Measurements from ENCODE around the gene OR56B4. TPM values are rescaled to one million over a fixed set of nuclear protein-coding genes. Genes with fewer than 3 reads are reported as not detected.
"Not testable (repeated sequence)": the region's sequence is repeated elsewhere in the genome, so short reads cannot be mapped to it uniquely, and the experiment has no call there.

Gene OR56B4
- total RNA-seq, 4 donors from 2014 or later = not detected

DNA sequence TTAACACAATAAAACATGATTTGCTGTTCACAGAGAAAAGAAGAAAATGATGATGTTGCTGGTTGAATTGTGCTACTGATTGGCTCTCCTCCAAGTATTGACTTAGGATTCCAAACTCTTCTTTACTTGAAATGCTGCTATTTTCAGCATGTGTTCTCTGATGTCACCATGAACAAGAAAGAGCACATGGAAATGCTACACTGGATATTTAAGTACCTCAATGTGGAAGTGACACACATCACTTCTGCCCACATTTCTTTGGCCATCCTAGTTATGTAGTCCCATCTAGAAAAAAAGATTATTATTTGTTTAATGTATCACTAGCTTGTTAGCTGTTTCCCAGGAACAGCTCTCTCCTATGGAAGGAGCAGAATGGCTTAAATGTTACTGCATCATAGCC, 35.5 kb downstream of the OR56B4 start:
- no peaks in the 10 kb centered on the region for H3K27me3 ChIP-seq
- TF ChIP-seq, protein P1, sequence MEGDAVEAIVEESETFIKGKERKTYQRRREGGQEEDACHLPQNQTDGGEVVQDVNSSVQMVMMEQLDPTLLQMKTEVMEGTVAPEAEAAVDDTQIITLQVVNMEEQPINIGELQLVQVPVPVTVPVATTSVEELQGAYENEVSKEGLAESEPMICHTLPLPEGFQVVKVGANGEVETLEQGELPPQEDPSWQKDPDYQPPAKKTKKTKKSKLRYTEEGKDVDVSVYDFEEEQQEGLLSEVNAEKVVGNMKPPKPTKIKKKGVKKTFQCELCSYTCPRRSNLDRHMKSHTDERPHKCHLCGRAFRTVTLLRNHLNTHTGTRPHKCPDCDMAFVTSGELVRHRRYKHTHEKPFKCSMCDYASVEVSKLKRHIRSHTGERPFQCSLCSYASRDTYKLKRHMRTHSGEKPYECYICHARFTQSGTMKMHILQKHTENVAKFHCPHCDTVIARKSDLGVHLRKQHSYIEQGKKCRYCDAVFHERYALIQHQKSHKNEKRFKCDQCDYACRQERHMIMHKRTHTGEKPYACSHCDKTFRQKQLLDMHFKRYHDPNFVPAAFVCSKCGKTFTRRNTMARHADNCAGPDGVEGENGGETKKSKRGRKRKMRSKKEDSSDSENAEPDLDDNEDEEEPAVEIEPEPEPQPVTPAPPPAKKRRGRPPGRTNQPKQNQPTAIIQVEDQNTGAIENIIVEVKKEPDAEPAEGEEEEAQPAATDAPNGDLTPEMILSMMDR (IDR thresholded peaks at IDR 0.05) = no peak
- TF ChIP-seq POLR2A (IDR thresholded peaks at IDR 0.05) = no peak
- intact Hi-C loops (cut with DNase I) = no loop called here
- H3K9me3 ChIP-seq = no peaks in the 10 kb centered on the region
- no peak overlapping the region for H3K4me3 ChIP-seq (replicated peaks in 1 of 3)
- H3K27ac ChIP-seq = no peak overlapping the region
- H3K4me1 ChIP-seq = no peaks in the 10 kb centered on the region
- H3K36me3 ChIP-seq = no peaks in the 10 kb centered on the region
- no peak for DNase-seq

DNA sequence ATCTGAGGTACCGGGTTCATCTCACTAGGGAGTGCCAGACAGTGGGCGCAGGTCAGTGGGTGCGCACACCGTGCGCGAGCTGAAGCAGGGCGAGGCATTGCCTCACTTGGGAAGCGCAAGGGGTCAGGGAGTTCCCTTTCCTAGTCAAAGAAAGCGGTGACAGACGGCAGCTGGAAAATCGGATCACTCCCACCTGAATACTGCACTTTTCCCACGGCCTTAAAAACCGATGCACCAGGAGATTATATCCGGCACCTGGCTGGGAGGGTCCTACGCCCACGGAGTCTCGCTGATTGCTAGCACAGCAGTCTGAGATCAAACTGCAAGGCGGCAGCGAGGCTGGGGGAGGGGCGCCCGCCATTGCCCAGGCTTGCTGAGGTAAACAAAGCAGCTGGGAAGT, 36.3 kb downstream of the OR56B4 start:
- H3K36me3 ChIP-seq; intact Hi-C loops (cut with DNase I); H3K4me3 ChIP-seq (replicated peaks in 1 of 3); H3K27ac ChIP-seq; H3K27me3 ChIP-seq; DNase-seq; H3K9me3 ChIP-seq; H3K4me1 ChIP-seq: not testable (repeated sequence)
- 68 to 79% methylated on average over 18 of the region's 21 CpGs for WGBS, 2 donors

DNA sequence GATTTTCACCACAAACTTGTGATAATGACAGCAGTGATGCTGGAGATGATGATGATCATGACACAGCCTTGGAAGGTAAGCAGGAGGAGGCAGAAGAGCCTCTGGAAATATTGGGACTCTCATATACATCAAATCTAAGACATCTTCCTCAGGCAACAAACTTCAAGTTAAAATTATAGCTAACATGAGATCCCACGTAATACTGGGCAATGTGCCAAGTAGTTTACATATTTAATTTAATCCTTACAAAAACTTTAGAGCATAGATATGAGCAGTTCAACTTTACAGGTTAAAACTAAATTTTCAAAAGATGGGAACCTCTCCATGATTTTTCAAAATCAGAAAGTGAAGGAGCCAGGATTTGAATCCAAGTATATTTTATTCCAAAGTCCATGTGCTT, 43.6 kb downstream of the OR56B4 start:
- H3K27me3 ChIP-seq = no peaks in the 10 kb centered on the region
- H3K4me1 ChIP-seq = no peaks in the 10 kb centered on the region
- intact Hi-C loops (cut with DNase I) = no loop called here
- WGBS, 2 donors = 50 to 59% methylated on average over 1 of the region's 1 CpG
- no peak overlapping the region for H3K4me3 ChIP-seq (replicated peaks in 1 of 3)
- no peaks in the 10 kb centered on the region for H3K9me3 ChIP-seq
- H3K36me3 ChIP-seq = no peaks in the 10 kb centered on the region
- no peak for DNase-seq
- H3K27ac ChIP-seq = no peak overlapping the region
- TF ChIP-seq POLR2A (IDR thresholded peaks at IDR 0.05) = no peak
- TF ChIP-seq, protein P1 (IDR thresholded peaks at IDR 0.05) = no peak

DNA sequence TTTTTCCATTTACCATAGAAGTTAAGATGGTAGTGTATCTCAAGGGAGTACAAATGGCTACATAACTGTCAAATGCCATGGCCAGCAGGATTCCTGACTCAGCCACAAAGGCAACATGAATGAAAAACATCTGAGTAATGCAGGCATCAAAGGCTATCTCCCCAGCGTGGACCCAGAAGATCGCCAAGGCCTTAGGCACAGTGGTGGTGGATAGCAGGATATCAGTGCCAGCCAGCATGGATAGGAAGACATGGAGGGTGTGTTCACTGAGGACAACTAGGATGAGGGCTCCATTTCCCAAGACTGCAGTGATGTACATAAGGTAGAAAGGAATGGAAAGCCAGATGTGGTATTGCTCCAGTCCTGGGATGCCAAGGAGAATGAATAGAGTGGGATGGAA, 44.6 kb downstream of the OR56B4 start:
- H3K9me3 ChIP-seq = no peaks in the 10 kb centered on the region
- H3K4me3 ChIP-seq (replicated peaks in 1 of 3) = no peak overlapping the region
- no peak overlapping the region for H3K27ac ChIP-seq
- no peaks in the 10 kb centered on the region for H3K27me3 ChIP-seq
- intact Hi-C loops (cut with DNase I) = no loop called here
- no peak for TF ChIP-seq POLR2A (IDR thresholded peaks at IDR 0.05)
- TF ChIP-seq, protein P1 (IDR thresholded peaks at IDR 0.05) = no peak
- no peaks in the 10 kb centered on the region for H3K36me3 ChIP-seq
- WGBS, 2 donors = 75 to 91% methylated on average over 2 of the region's 2 CpGs
- no peaks in the 10 kb centered on the region for H3K4me1 ChIP-seq
- no peak for DNase-seq

DNA sequence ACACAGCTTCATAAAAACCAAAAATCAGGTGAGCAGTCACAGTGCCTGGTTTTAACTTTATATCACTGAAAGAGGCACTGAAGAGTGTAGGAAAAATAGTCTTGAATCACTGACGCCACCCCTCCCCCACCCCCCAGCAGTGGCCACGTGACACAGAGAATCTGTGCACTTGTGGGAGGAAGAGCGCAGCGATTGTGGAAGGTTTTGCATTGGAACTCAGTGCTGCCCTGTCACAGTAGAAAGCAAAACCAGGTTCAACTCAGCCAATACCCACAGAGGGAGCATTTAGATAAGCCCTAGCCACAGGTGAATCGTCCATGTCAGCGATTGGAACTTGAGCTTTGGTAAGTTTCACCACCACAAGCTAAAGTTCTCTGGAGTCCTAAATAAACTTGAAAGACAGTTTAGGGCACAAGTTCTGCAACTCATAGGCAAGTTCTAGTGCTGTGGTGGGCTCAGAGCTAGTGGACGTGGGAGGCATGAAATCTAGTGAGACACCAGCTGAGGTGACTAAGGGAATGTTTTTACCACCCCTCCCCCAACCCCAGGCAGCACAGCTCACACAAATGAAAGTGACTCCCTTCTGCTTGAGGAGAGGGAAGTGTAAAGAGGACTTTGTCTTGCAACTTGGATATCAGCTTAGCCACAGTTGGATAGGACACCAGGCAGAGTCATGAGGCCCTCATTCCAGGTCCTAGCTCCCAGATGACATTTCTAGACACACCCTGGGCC, 49.3 kb downstream of the OR56B4 start:
- H3K4me3 ChIP-seq (replicated peaks in 1 of 3) = no peak overlapping the region
- H3K27me3 ChIP-seq = no peaks in the 10 kb centered on the region
- no peak for DNase-seq
- no peaks in the 10 kb centered on the region for H3K4me1 ChIP-seq
- no peak for TF ChIP-seq POLR2A (IDR thresholded peaks at IDR 0.05)
- TF ChIP-seq, protein P1 (IDR thresholded peaks at IDR 0.05) = no peak
- H3K36me3 ChIP-seq = no peaks in the 10 kb centered on the region
- no peaks in the 10 kb centered on the region for H3K9me3 ChIP-seq
- H3K27ac ChIP-seq = no peak overlapping the region
- intact Hi-C loops (cut with DNase I) = no loop called here
- 71 to 74% methylated on average over 7 of the region's 7 CpGs for WGBS, 2 donors

Other genes starting within 250 kb of the OR56B4 start
- not detected for gene OR52E8, start 250.0 kb upstream of the OR56B4 start, total RNA-seq
- gene OR52E4, start 227.1 kb upstream of the OR56B4 start, total RNA-seq = not detected
- not detected for gene OR52E5, start 214.5 kb upstream of the OR56B4 start, total RNA-seq
- not detected for gene OR56A3, start 165.4 kb upstream of the OR56B4 start, total RNA-seq
- not detected for gene OR56A5, start 139.2 kb upstream of the OR56B4 start, total RNA-seq
- not detected for gene OR52L1, start 120.7 kb upstream of the OR56B4 start, total RNA-seq
- not detected for gene OR56A4, start 100.7 kb upstream of the OR56B4 start, total RNA-seq
- gene OR56A1, start 76.9 kb upstream of the OR56B4 start, total RNA-seq = not detected
- under 1 TPM in 1 of 4 donors, not detected in 3; 0.33 TPM for gene OR52B2, start 62.6 kb downstream of the OR56B4 start, total RNA-seq
- not detected for gene OR52W1, start 91.5 kb downstream of the OR56B4 start, total RNA-seq
- not detected for gene C11orf42, start 97.9 kb downstream of the OR56B4 start, total RNA-seq
- gene FHIP1B, start 127.0 kb downstream of the OR56B4 start, total RNA-seq = 10 to 100 TPM; 37.1 to 60.8 (median 43.6) TPM
- under 1 TPM in 2 of 4 donors, not detected in 2; 0.39 to 0.67 TPM for gene CNGA4, start 131.4 kb downstream of the OR56B4 start, total RNA-seq
- 1 to 10 TPM in 1 of 4 donors, not detected in 3; 1.0 TPM for gene CCKBR, start 152.2 kb downstream of the OR56B4 start, total RNA-seq
- 10 to 100 TPM; 18.6 to 36.5 (median 30.1) TPM for gene CAVIN3, start 212.8 kb downstream of the OR56B4 start, total RNA-seq